Caco-2 (cell line): ENCODE measurements around the gene UNKL. TPM values are rescaled to one million over a fixed set of nuclear protein-coding genes. Genes with fewer than 3 reads are reported as not detected.
A peak's percentile ranks its signal among the peaks of the same experiment; 100 is the strongest.
"Not testable (repeated sequence)": the region's sequence is repeated elsewhere in the genome, so short reads cannot be mapped to it uniquely, and the experiment has no call there.

Experiments
- BruUV-seq: library from RNA; stranded (reverse); fragments of 400-500 nt; replicated peaks from 2 replicates; lab custom pipeline; 2021; lab: Mats Ljungman, UMichigan
- CTCF ChIA-PET: fragments of 300-600 bp; sonication (Branson Sonifier 250); formaldehyde crosslinking; loops from one replicate; lab custom pipeline; 2022; ENCODE audit warnings: antibody characterized with exemption; lab: Charles Lee
- POLR2A ChIA-PET: fragments of 300-600 bp; sonication (Branson Sonifier 250); formaldehyde crosslinking; loops from one replicate; lab custom pipeline; 2022; ENCODE audit warnings: antibody characterized with exemption; lab: Charles Lee
- DNase-seq, 2 experiments: peaks; one replicate each; pipeline versions ENCODE4 v3.0.0 to v3.0.0-alpha.2; 2020 to 2022
- H3K27me3 ChIP-seq: replicated peaks from 2 replicates; pipeline ENCODE4 v1.6.0; 2011; ENCODE audit warnings: low read length; ENCODE audit not compliant: control insufficient read depth, insufficient read depth
- H3K36me3 ChIP-seq: 2 replicates; pipeline ENCODE4 v1.5.1; 2011; ENCODE audit warnings: low read length; ENCODE audit not compliant: control insufficient read depth, insufficient read depth
- H3K4me1 ChIP-seq: fragments of 250-450 bp; sonication (Bioruptor Pico); 2 replicates; pipeline ENCODE4 v1.5.1; 2020; ENCODE audit warnings: mild to moderate bottlenecking
- H3K4me3 ChIP-seq: 2 replicates; pipeline ENCODE4 v1.5.1; 2011; ENCODE audit warnings: low read depth, mild to moderate bottlenecking, control low read depth, low read length
- H3K9me3 ChIP-seq: fragments of 250-450 bp; sonication (Bioruptor Pico); 2 replicates; pipeline ENCODE4 v1.5.1; 2020; ENCODE audit warnings: mild to moderate bottlenecking, moderate library complexity
- H3K27ac Mint-ChIP-seq: one replicate; pipeline ENCODE4 v1.8.0; 2022; ENCODE audit warnings: mixed read lengths; ENCODE audit not compliant: unreplicated experiment
- H3K27me3 Mint-ChIP-seq: one replicate; pipeline ENCODE4 v1.8.0; 2022; ENCODE audit warnings: mixed read lengths; ENCODE audit not compliant: insufficient read depth, unreplicated experiment
- H3K36me3 Mint-ChIP-seq: one replicate; pipeline ENCODE4 v1.8.0; 2022; ENCODE audit warnings: mild to moderate bottlenecking, mixed read lengths; ENCODE audit not compliant: insufficient read depth, unreplicated experiment
- H3K4me1 Mint-ChIP-seq: one replicate; pipeline ENCODE4 v1.8.0; 2022; ENCODE audit warnings: low read depth, mixed read lengths; ENCODE audit not compliant: unreplicated experiment
- H3K4me3 Mint-ChIP-seq: one replicate; pipeline ENCODE4 v1.8.0; 2022; ENCODE audit warnings: mild to moderate bottlenecking, moderate library complexity, mixed read lengths; ENCODE audit not compliant: unreplicated experiment
- H3K9me3 Mint-ChIP-seq: one replicate; pipeline ENCODE4 v1.8.0; 2022; ENCODE audit warnings: mixed read lengths; ENCODE audit not compliant: unreplicated experiment
- CTCF ChIP-seq, 2 experiments: fragments of 200-600 bp in 1 of 2; IDR thresholded peaks; 1 replicate in 1 of 2; 2 replicates in 1 of 2; pipeline versions ENCODE4 v1.5.1 to v1.8.0; 2011 to 2022; ENCODE audit warnings: antibody characterized with exemption in 1 of 2, control low read depth in 1 of 2, inconsistent platforms in 1 of 2, low read depth in 1 of 2, low read length in 1 of 2, mild to moderate bottlenecking in 1 of 2, moderate library complexity in 1 of 2; ENCODE audit not compliant: insufficient read depth in 1 of 2, severe bottlenecking in 1 of 2, unreplicated experiment in 1 of 2
- intact Hi-C: fragments of 100-400 bp; cut with micrococcal nuclease; formaldehyde crosslinking; loops from one replicate; pipeline ENCODE4 v1.10.0; 2022; ENCODE audit not compliant: unreplicated experiment
- total RNA-seq: library from RNA; stranded (reverse); gene quantifications from 2 replicates; pipeline ENCODE4 v1.2.3, GENCODE V29; 2022

Gene UNKL
- total RNA-seq, 1 experiment from 2014 or later, result 31.2 TPM

- no peak for DNase-seq
- BruUV-seq, result no TSS peak
- no peaks in the 10 kb centered on the region for H3K9me3 Mint-ChIP-seq
- intact Hi-C loops, result no loop called here
- no peak overlapping the region for H3K27ac Mint-ChIP-seq
- peak; percentile 44 to 57 for TF ChIP-seq CTCF (IDR thresholded peaks at IDR 0.05; ENCODE audit: insufficient read depth in 1 of 2, low read depth in 1 of 2, low read length in 1 of 2, severe bottlenecking in 1 of 2, unreplicated experiment in 1 of 2)
- Histone ChIP-seq H3K27me3 (no peaks in the 10 kb centered on the region; the same call in 1 of the 2 replicates), H3K4me3 (no peak overlapping the region), H3K9me3 (no peaks in the 10 kb centered on the region), H3K36me3 (no peaks in the 10 kb centered on the region), H3K4me1 (peaks cover 4% of the 10 kb centered on the region; the same call in 1 of the 2 replicates)
- POLR2A ChIA-PET, result no interaction called here
- no peaks in the 10 kb centered on the region for H3K36me3 Mint-ChIP-seq
- no peaks in the 10 kb centered on the region for H3K27me3 Mint-ChIP-seq
- no peaks in the 10 kb centered on the region for H3K4me1 Mint-ChIP-seq
- CTCF ChIA-PET, result interaction anchor here (0.6 kb wide), 2 partner anchors 100 to 601 kb away, joined by 4 to 5 read pairs; no protein-coding TSS in a partner anchor
- no peak overlapping the region for H3K4me3 Mint-ChIP-seq
These were observed 84.1 kb downstream of the UNKL start for GRCh38 chr16:1330260-1330914.

GRCh38 chr16:1328961-1329360 is 85.5 kb downstream of the UNKL start:
- H3K27ac Mint-ChIP-seq, H3K4me3 Mint-ChIP-seq, intact Hi-C loops, H3K36me3 Mint-ChIP-seq, H3K4me1 ChIP-seq, H3K4me3 ChIP-seq, POLR2A ChIA-PET, H3K27me3 ChIP-seq, H3K9me3 ChIP-seq, CTCF ChIA-PET, H3K36me3 ChIP-seq, H3K9me3 Mint-ChIP-seq, H3K4me1 Mint-ChIP-seq, BruUV-seq, DNase-seq, H3K27me3 Mint-ChIP-seq: not testable (repeated sequence)

GRCh38 chr16:1328136-1328535 is 86.4 kb downstream of the UNKL start:
- H3K9me3 Mint-ChIP-seq, POLR2A ChIA-PET, H3K27me3 Mint-ChIP-seq, H3K4me3 Mint-ChIP-seq, H3K9me3 ChIP-seq, intact Hi-C loops, DNase-seq, H3K27me3 ChIP-seq, H3K27ac Mint-ChIP-seq, CTCF ChIA-PET, BruUV-seq, H3K4me1 Mint-ChIP-seq, H3K4me3 ChIP-seq, H3K36me3 ChIP-seq, H3K4me1 ChIP-seq: not testable (repeated sequence)
- H3K36me3 Mint-ChIP-seq, result peaks cover 18% of the 10 kb centered on the region

- H3K4me1 Mint-ChIP-seq, result no peaks in the 10 kb centered on the region
- TF ChIP-seq CTCF (IDR thresholded peaks at IDR 0.05; ENCODE audit: insufficient read depth in 1 of 2, low read depth in 1 of 2, low read length in 1 of 2, severe bottlenecking in 1 of 2, unreplicated experiment in 1 of 2), result no peak
- no peak overlapping the region for H3K4me3 Mint-ChIP-seq
- H3K9me3 Mint-ChIP-seq, result no peaks in the 10 kb centered on the region
- intact Hi-C loops, result no loop called here
- Histone ChIP-seq H3K27me3 (no peaks in the 10 kb centered on the region), H3K4me3 (no peak overlapping the region), H3K9me3 (no peaks in the 10 kb centered on the region), H3K4me1 (no peaks in the 10 kb centered on the region), H3K36me3 (no peaks in the 10 kb centered on the region; the same call in 1 of the 2 replicates)
- BruUV-seq, result no TSS peak
- CTCF ChIA-PET, result interaction anchor here (0.5 to 0.6 kb wide), 2 partner anchors 30 to 500 kb away, joined by 3 to 5 read pairs; no protein-coding TSS in a partner anchor
- H3K27ac Mint-ChIP-seq, result no peak overlapping the region
- peaks cover 18% of the 10 kb centered on the region for H3K36me3 Mint-ChIP-seq
- no peak for DNase-seq
- H3K27me3 Mint-ChIP-seq, result no peaks in the 10 kb centered on the region
- POLR2A ChIA-PET, result no interaction called here
These were observed 86.9 kb downstream of the UNKL start for GRCh38 chr16:1327619-1327947.
